NCI-H748 treated with DMSO at 0.1 percent for 48 hours (cell line): ENCODE data around the gene WNT11.

ENCODE experiments used
- DNase-seq: peaks from one replicate; lab custom pipeline; 2025; lab: John Stamatoyannopoulos, UW

Gene WNT11

DNA sequence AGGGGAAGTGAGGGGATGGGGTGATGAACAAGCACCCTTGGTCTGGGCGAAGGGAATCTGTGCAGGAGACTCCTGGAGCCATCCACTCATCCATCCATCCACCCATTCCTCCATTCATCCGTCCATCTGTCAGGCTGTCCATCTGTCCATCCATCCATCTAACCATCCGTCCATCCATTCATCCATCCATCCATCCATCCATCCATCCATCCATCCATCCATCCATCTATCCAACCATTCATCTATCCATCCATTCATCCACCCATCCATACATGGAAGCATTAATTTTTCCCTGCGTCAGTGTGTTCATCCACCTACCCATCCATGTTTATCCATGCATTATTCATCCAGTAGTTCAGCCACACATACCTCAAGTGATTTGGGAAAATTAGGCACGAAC is 32.0 kb downstream of the WNT11 start:
- no peak for DNase-seq

DNA sequence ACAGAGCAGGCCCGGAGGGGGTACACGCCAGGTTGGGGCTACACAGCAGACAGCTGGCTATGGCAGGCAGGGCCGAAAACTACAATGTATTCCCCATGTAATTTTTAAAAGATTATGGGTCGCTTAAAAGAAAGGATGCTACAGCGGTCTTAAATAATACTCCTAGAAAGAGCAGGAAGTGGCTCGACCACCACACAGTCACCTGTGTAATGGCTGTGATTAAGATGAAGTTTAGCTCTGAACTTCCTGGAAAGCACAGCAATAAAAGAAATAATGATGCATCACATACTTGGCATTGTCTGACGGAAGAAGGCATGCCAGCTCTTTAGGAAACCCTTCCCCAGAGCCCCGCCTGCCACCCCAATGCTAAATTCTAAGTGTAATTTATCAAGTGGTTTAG is 32.6 kb downstream of the WNT11 start:
- no peak for DNase-seq

DNA sequence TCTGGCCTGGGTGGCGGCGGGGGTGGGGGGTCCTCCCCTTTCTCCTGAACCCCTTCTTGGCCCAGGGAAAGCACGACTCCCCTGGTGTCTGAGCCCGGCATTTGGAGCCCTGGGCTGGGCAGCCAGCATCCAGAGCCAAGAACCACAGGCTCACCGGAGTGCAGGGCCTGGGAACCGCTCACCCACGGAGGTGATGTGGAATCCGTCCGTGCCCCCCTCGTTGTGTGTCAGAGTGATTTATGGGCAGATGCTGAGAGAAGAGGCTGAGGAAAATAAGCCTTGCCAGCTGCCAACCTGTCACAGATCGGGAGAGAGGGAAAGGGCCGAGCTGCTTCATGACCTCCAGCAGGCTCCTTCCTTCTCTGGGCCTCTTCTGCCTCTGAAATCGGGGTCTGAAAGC is 33.7 kb downstream of the WNT11 start:
- no peak for DNase-seq

GRCh38 chr11:76170468-76170867 is 35.8 kb downstream of the WNT11 start:
- no peak for DNase-seq

DNA sequence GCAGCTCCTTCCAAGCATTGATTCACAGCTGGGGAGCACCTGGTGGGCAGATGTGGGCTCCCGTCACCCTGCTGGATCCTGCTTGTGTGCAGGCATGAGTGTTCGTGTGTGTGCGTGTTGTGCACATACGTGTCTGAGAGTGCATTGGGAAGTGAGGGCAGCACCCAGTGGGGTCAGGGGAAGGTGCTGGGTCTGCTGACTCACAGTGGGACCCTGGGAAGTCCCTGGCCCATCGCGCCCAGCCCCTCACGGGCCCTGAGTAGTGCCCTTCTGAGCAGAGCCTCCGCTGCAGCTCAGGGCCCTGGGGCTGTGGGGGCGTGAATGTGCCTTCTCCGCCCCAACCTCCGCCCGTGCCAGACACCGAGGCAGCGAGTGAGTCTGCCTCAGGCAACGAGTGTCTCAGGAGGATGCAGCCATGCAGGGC is 36.8 kb downstream of the WNT11 start:
- DNase-seq, result no peak

- DNase-seq, result no peak
Measured at GRCh38 chr11:76167590-76167989, 38.7 kb downstream of the WNT11 start.

GRCh38 chr11:76166314-76166713 is 40.0 kb downstream of the WNT11 start:
- DNase-seq, result no peak

DNA sequence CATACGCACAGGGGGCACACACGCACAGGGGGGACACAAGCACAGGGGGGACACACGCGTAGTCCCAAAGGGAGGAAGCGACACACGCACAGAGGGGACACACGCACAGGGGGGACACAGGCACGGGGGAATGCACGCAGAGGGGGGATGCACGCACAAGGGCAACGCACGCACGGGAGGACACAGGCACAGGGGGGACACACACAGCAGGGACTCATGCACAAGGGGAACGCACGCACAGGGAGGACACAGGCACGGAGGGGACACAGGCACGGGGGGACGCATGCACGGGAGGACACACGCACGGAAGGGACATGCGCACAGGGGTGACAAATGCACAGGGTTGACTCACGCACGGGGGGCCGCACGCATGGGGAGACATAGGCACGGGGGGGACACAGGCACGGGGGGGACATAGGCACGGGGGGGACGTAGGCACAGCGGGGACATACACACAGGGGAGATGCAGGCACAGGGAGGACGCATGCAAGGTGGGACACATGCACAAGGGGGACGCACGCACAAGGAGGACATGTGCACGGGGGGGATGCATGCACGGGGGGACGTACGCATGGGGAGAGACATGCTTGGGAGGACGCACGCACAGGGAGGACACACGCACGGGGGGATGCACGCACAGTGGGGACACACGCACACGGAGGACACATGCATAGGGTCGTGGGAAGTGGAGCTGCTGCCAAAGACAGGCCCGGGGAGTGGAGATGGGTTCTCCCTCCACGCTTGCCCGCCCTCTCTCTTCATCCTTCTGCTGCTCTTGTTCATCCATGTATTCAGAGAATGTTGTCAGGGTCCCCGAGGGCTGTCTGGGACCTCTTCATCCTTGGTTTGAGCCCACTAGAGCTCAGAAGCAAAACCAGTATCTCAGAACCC is 41.2 kb downstream of the WNT11 start:
- no peak for DNase-seq

DNA sequence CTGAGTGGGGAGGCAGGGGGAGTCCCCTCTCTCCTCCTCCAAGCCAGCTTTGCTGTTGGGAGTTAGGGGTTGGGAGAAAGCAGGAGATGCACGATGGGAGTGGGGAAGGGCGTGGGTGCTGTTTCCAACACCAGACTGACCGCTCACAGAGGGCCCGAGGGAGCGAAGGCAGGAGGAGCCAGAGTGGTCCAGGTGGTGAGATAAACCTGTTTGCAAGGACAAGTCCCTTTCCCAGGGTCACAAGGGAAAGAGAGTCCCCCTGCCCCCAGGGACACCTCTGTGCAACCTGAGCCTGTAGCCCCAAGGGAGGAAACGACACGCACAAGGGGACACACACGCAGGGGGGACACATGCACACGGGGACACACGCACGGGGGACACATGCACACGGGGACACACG is 42.2 kb downstream of the WNT11 start:
- DNase-seq, result no peak

GRCh38 chr11:76163289-76163880 is 42.9 kb downstream of the WNT11 start:
- DNase-seq, result no peak

GRCh38 chr11:76162336-76163288 is 43.7 kb downstream of the WNT11 start:
- no peak for DNase-seq

DNA sequence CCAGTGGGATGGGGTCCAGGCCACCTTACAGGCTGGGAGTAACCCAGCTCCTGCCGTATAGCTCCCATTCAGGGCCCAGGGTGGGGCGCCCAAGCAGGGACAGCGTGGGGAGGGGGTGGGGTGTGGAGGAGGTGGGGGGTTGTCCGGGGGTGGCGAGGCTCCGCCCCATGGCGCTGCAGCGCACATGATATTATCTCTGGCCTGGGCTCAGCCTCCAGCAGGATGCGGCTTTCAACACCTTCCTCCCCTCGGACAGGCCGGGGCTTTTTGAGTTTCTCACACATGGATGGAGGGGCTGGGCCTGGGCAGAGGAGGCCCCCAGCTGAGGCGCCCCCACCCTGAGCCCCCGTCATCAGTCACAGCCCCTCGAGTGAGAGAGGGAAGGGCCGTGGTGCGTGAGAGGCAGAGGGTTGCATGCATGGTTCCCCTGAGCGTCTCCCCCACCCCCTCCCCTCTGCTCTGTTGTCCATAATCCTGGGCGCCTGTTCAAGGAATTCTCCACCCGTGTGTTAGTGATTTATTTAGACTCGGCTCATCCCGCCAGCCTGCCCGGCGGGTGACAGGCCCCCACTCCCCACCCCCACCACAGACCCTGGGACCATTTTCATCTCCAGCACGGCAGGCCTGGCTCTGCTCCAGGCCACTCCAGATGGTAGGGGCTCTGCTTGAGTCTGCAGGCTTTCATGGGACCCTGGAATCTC is 44.9 kb downstream of the WNT11 start:
- no peak for DNase-seq

GRCh38 chr11:76160856-76161255 is 45.4 kb downstream of the WNT11 start:
- no peak for DNase-seq

DNA sequence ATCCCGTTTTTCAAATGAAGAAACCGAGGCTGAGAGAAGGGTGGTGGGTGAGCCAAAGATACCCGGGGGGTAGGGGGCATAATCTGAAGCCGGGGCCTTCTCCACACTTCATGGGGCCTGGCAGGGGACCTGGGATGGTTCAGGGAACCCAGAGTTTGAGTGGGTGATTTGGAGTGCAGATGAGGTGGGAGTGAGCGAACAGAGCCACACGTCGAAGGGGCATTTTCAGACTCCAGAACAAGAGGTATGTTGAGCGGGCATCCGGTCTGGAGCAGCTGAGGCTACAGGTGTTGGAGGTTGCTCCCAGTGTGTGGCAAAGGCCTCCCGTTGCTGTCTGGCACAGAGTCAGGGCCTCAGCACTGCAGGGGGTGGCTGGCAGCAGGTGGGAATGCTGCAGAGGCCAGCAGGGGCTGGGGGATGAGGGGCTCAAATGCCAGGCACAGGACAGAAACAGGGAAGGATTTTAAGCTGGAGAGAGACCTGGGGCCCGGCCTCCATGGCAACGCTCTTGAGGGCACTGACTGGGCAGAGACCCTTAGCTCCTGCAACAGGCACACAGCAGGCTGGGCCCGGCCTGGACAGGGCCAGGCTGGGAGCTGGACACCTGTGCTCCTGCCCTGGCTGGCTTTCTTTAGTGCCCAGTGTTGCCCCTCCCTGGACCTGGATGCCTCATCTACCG is 46.2 kb downstream of the WNT11 start:
- no peak for DNase-seq

- DNase-seq, result no peak
Measured at GRCh38 chr11:76159303-76159937, 46.9 kb downstream of the WNT11 start.

- no peak for DNase-seq
Measured at GRCh38 chr11:76158394-76159302, 47.7 kb downstream of the WNT11 start.

DNA sequence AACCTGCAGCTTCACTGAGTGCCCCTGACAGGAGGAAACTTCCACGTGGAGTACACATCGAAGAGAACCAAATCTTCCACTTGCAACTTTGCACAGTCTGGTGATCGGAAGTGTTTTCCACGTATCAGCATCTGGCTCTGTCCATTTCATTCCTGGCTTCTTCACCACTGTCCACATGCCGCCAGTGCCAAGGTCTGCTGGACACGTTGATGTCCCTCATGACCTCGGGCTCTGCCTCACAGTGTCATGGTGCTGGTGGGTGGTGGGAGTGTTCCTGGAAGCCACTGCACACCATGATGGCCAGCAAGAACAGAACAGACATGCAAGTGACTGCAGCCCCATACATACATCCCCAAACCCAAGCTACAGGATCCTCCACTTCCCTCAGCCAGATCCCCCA is 48.4 kb downstream of the WNT11 start:
- DNase-seq, result no peak

DNA sequence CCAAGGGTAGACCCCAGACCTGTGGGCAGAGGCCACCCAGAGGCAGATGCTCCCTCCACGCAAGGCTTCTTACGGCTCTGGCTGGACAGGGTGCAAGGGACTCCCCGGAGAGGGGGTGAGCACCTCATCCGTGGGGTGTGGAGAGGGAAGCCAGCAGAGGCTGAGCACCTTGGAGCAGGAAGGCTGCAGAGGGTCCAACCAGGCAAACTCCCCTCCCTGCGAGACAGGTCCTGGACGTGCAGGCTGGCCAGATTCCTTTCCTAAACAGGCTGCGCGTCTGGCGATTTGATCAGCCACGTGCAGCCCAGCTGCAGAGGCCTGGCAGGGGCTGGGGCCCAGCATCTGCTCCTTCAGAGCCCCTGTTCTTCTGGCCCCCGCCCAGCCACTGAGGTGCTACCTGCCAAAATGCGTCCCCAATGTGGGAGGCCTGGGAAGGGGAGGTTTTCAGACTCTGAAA is 49.3 kb downstream of the WNT11 start:
- DNase-seq, result no peak

- DNase-seq, result no peak
Measured at GRCh38 chr11:76155500-76156227, 50.6 kb downstream of the WNT11 start.
